Activated CD8-positive, alpha-beta memory T cell treated with anti-CD3 and anti-CD28 coated beads, Interleukin-2, amount 50 U/mL, for 24 hours (primary cell): ENCODE measurements around the gene TNP2.

Experiments used
- DNase-seq: peaks from one replicate; pipeline ENCODE4 v3.0.0-alpha.2; 2020; ENCODE audit errors: extremely low read depth

The TNP2 gene

GRCh38 chr16:11256661-11257130 is 12.4 kb downstream of the TNP2 start:
- no peak for DNase-seq

- DNase-seq = no peak
Measured at GRCh38 chr16:11255737-11256660, 13.1 kb downstream of the TNP2 start, which contains the start of gene SOCS1. SOCS1 (minus strand) TSS chr16:11256204; CDS start chr16:11255478, 726 bp downstream.

GRCh38 chr16:11254913-11255736 is 14.0 kb downstream of the TNP2 start:
- no peak for DNase-seq

GRCh38 chr16:11253995-11254912 is 14.9 kb downstream of the TNP2 start:
- no peak for DNase-seq

- no peak for DNase-seq
Measured at GRCh38 chr16:11253009-11253994, 15.8 kb downstream of the TNP2 start.

GRCh38 chr16:11252482-11252931 is 16.6 kb downstream of the TNP2 start:
- no peak for DNase-seq

GRCh38 chr16:11251525-11252481 is 17.3 kb downstream of the TNP2 start:
- no peak for DNase-seq

GRCh38 chr16:11250786-11251524 is 18.2 kb downstream of the TNP2 start:
- no peak for DNase-seq

GRCh38 chr16:11250091-11250785 is 18.9 kb downstream of the TNP2 start:
- no peak for DNase-seq

GRCh38 chr16:11249233-11250061 is 19.7 kb downstream of the TNP2 start:
- no peak for DNase-seq

GRCh38 chr16:11248133-11248532 is 21.0 kb downstream of the TNP2 start:
- no peak for DNase-seq

- DNase-seq = no peak
Measured at GRCh38 chr16:11245988-11246387, 23.1 kb downstream of the TNP2 start.

GRCh38 chr16:11245222-11245737 is 23.8 kb downstream of the TNP2 start:
- DNase-seq = no peak

GRCh38 chr16:11242658-11243057 is 26.5 kb downstream of the TNP2 start:
- no peak for DNase-seq

- no peak for DNase-seq
Measured at GRCh38 chr16:11241480-11242204, 27.5 kb downstream of the TNP2 start.
